KG1 (cell line): ENCODE measurements around the gene MCC.
"Not testable (repeated sequence)": the region's sequence is repeated elsewhere in the genome, so short reads cannot be mapped to it uniquely, and the experiment has no call there.

ENCODE experiments used
- DNase-seq: peaks from one replicate; lab custom pipeline; 2025; lab: John Stamatoyannopoulos, UW

MCC gene

DNA sequence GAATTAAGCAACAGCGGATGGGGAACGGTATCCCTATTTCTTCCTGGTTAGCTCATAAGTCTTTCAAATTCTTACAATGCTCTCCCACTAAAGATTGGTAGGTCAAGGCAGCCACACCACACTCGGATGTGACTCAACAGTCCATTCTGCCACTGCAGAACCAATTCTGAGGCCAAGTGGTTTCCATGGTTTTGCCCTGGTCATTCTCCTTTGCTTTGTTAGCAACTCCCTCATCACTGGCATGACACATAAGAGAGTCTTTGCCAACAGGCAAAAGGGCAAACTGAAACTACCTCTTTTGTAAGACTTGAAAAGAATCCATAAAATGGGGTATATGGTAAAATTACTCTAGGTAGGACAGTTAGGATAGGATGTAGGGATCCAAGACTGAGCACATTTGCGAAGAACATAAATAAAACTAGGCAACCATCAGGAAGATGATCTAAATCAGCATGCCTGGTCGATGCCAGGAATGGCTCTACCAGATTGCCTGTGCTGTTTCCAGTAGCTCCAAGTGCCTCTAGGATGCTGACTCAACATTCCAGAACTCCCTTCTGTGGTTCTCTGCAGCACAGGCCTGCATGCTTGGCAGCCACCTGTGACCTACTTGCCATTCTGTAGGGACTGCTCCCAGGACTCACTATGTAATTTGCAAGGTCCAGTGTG, 406.2 kb downstream of the MCC start:
- DNase-seq, result no peak

DNA sequence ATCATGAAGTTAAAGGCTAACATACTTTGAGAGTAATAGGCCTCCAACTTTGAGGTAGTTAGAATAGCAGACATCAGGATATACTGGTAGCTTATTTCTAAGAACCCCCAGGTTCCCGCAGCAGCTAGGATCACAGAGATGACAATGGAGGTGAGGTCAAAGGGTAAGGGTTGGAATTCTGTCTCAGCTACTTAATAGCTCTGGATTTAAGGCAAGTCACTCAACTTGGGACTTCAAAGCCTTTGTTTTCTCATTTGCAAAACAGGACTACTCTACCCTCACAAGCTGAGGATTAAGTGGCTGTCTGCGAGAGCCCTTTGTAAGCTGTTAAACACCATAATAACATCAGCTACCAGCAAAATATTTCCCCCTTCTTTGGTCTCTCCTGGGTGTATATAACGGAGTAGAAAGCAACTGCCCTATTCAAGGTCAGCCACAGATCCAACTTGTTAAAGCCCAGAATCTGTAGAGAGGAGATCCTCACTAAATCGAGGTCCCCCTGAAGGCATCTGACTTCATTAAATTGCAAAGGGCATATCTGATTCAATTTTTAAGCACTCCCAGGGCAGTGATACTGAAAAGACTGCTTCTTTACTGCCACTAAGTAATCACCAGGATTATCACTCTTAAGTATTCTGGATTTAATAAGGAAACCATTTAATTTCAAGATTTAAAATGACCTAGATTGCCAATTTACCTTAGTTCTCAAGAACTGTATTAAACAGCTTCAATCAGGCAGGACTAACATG, 407.0 kb downstream of the MCC start:
- no peak for DNase-seq

DNA sequence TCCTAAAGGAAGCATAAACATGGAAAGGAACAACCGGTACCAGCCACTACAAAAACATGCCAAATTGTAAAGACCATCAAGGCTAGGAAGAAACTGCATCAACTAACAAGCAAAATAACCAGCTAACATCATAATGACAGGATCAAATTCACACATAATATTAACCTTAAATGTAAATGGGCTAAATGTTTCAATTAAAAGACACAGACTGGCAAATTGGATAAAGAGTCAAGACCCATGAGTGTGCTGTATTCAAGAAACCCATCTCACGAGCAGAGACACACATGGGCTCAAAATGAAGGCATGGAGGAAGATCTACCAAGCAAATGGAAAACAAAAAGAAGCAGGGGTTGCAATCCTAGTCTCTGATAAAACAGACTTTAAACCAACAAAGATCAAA, 411.6 kb downstream of the MCC start:
- not testable (repeated sequence) for DNase-seq

DNA sequence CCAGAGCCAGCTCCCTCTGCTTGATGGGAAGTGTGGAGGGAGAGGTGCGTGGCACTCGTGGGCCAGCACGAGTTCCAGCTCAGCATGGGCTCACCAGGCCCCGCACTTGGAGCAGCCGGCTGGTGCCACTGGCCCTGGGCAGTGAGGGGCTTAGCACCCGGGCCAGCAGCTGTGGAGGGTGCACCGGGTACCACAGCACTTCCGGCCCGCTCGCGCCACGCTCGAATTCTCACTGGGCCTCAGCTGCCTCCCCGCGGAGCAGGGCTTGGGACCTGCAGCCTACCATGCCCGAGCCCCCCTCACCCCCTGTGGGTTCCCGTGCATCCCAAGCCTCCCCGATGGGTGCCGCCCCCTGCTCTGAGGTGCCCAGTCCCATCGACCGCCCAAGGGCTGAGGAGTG, 413.2 kb downstream of the MCC start:
- DNase-seq, result no peak

DNA sequence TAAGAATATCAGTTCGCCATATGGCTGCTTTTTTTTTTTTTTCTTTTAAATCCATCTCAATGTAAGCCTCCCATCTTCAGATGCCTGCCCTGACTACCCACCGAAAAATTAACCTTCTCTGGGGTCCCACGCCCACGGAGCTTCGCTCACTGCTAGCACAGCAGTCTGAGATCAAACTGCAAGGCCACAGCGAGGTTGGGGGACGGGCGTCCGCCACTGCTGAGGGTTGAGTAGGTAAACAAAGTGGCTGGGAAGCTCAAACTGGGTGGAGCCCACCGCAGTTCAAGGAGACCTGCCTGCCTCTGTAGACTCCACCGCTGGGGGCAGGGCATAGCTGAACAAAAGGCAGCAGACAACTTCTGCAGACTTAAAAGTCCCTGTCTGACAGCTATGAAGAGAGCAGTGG, 414.6 kb downstream of the MCC start:
- DNase-seq, result not testable (repeated sequence)

DNA sequence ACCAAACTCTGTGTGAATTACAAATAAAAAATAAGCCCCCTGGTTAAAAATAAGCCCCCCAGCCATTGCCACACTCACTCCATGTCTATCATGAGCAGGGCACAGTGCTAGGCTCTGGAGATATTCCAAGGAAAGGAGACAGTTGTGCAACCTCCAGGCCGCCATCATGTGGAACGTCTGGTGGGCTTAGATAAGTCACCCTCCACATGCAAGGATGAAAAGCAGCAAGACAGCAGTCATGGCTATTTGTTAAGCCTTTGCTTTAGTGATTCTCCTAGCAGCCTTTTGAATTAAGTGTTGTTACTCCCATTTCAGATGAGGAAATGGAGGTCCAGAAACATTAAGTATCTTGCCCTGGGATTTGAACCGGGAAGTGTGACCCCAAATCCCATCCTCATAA, 416.9 kb downstream of the MCC start:
- no peak for DNase-seq

DNA sequence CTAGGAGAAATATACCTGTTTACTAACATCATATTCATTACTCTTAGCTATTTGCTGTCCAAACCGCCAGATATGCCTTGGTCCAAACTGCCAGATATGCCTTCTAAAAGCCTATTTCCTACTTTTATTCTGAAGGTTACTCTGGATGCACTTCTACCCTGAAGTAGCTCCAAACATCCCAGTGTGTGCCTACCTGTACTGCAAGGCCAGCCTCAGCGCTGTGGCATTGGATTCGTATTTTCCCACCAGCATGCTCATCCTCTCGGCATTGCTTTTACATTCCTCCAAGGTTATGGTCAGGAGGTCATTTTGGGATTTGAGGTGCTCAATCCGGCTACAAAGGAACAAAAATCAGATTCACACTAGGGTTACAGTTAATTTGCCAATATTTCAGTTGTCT, 417.4 kb downstream of the MCC start:
- DNase-seq, result no peak

DNA sequence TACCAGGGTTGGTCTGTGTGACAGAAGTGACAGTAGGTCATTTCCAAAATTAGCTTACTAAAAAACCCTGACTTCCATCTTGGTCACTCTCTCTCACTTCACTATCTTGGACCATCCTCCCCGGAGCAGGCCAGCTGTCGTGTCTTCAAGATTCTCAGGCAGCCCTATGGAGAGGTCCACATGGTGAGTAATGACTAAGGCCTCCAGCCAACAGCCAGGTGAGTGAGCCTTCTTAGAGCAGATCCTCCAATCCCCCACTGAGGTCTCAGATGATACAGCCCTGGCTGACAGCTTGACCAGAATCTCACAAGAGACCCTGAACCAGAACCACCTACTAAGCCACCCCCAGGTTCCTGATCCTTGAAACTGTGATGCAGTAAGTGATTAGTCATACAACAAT, 419.7 kb downstream of the MCC start:
- no peak for DNase-seq

DNA sequence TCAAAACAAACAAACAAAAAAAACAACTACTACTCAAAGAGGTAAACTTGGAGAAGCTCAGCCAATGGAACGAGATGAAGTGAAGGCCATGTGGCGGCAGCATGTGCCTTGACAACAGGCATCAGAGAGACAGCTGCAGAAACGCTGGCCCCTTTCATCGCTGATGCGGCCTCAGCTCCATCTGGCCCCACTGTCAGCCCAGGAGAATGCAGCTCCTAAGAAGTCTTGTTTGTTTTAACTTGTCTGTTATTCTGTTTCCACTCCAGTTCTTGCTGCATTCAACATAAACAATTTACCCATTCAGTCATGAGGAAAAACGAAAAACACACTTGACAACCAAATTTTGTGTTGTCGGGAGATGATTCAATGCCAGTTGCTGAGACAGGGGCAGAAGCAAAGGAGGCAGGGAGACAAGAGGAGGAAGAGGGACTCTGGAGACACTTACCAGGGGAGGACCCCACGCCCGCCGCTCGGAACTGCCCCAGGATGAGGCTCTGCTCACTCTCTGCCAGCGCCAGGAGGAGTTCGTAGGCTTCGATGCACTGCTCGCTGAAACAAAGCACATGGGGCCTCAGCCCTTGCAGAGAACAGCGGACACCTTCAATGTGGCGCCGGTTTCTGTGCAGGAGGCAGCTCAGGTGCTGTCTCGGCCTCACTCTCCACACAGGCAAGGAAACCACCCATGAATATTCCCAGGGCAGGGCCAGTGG, 420.5 kb downstream of the MCC start:
- DNase-seq, result no peak

DNA sequence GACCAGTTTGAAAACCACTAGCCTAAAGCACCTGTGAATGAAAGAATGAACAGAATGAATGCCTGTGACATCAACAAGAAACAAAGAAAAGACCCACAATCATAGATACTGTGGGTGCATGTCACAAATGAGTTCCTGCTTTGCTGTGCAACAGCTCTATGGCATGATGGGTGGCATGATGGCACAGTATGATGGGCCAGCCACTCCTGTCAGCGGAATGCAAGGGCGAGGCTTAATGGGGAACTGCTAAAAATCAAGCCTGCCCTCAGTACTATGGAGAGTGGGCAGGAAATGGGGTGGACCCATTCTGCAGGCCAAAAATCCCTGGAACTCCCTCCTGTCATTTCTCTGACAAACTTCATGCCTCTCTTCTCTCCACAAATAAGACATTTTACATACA, 422.6 kb downstream of the MCC start:
- no peak for DNase-seq

DNA sequence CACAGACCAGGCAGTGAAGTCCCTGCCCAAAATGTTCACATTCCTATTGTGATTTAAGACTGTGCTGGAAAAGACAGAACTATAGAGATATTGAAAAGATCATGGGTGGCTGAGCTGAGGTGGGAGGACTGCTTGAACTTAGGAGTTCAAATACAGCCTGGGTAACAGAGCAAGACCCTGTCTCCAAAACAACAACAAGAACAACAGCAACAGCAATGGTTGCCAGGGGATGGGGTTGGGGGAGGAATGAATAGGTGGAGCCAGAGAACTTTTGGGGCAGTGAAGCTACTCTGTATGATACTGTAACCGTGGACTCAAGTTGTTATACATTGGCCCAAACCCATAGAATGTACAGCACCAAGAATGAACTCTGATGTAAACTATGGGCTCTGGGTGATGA, 423.4 kb downstream of the MCC start:
- no peak for DNase-seq

DNA sequence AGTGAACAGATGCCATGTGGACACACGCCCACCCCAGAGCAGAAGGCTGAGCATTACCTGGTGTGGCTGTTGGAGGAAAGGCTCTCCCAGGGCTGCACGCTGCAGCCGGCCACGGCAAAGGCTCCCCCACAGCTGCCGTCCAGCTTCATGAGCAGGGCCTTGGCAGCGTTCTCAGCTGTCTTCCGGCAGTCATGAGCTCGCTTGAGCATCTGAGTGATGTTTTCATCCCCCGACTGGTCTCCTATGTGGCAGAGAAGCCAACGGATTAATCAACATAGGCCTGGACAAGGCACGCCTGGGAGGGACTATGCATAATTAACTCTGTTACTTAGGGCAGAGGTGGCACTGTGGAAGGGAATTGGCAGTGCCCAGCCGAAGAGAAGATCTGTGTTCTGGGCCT, 424.3 kb downstream of the MCC start:
- DNase-seq, result no peak

DNA sequence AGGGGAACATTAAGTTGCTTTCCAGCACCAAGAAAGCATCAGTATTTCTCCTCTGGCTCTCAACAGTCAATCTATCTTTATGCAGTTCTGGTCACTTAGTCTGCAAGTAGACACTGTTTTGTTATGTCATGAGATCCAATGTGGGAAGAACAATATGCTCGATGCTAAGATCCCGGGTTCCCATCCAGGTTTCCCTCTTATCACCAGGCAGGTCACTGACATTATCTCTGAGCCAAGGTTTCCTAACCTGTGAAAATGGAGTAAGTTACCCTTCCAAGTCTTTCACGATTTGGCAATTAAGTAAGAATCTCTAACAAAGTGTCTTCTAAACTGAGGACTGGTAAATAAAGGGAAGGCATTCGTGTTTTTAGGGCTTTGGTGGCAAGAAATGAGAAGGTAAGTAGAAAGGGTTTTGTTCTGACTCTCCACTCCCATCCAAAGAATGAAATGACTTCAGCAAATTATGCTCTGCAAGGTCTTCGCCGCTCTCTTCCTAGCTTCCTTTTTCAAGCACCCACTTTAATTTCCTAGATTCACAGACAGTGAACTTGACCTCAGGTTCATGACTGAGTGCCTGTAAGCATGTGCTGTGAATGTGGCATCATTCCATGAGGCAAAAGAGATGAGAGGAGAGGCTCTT, 425.3 kb downstream of the MCC start:
- no peak for DNase-seq

DNA sequence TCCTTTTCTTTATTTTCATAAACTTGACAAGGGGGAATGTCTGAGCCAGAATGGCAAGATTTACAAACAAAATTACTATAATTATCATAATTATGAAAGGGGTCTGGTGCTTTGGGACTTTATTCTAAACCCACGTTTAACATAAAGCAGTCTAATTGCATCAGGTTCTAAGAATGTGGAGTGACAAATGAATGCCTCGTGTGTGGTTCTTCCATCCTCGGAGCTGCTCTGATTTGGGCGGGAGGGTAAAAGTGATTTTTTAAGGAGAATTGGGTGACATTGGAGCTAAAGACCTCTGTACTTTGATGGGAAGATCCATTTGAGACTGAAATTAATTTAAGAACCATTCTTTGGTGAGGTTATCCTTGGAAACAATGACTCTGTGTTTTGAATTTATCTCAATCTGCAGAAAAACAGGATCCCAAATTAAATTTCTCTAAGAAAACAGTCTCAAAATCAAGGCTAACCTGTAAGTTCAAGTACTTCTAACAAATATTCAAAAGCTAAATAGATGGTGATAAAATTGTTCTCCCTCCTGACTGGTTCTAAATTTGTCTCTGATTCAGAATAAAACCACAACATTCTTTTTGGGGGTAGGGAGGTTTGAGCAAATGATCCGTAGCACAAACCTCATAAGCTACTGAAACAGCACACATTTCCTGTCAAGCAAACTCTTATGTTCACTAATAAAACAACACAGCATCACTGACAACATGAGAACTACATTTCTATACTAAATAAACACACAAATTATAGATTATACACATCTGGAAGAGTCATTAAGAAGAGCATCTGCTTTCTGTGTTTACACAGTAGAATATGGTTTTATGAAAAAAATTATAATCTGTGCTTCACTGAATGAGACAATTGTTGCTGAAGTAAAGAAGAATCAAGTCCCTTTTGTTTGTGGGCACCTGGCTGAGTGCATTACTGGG, 426.1 kb downstream of the MCC start:
- DNase-seq, result no peak

DNA sequence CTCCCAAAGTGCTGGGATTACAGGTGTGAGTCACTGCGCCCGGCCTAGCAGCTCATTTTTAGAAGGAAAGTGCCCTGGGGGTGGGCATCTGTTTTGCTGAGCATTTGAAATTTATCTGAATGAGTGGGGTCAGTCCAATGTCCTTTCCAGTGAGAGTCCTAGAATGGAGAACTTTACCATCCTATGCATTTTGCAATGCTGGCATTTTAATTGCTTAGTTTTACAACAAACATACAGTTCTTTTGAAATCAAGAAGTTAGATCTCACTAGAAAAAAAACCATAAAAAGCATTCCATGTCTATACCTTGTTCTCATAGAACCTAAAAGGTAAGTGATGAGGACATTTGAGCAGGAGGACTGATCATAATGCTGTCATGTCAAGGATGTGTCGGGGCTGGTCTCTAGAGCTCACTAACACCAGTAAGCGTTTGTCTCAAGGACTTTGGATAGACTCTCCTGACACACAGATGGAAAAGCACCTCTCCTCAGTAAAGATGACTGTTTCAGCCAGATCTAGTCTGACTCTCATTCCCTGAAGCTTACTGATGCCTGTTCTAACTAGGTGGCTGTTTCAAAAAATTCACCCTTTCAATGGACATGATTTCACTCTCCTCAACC, 427.7 kb downstream of the MCC start:
- DNase-seq, result no peak

DNA sequence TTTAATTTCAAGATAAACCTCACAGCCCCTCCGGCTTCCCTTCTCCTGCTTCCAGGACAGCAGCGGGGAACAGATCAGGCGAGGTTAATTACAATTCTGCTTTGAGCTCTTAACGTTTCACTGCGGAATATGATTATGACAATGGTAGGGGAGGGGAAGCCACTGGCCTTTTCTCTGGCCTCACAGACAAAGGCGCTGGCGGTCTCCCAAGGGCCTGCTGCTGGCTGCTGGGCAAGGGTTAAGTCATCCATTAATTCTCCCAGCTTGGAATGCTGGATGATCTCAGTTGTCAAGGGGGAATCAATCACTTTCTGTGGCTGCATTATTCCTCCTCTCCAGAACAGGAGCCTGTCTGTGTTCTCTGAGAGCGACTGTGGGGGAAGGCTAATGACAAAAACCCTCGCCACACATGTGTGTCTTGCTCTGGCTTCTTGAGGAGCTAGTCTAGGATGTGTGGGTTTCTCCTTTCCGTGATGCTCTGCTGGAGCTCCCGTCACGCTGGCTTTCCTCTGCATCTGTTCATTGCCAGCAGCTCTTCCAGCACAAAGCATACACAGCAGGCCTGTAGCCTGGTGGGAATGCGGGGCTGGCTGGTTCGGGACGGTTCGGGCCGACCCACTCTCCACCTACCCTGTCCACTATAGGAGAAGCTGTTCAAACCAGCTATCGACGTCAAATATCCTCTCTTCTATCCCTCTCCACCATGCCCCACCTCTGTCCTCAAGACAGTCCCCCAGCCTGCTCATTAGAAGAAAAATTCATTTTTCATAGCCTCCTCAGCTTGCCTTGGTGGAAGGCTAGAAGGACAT, 428.8 kb downstream of the MCC start:
- DNase-seq, result no peak

DNA sequence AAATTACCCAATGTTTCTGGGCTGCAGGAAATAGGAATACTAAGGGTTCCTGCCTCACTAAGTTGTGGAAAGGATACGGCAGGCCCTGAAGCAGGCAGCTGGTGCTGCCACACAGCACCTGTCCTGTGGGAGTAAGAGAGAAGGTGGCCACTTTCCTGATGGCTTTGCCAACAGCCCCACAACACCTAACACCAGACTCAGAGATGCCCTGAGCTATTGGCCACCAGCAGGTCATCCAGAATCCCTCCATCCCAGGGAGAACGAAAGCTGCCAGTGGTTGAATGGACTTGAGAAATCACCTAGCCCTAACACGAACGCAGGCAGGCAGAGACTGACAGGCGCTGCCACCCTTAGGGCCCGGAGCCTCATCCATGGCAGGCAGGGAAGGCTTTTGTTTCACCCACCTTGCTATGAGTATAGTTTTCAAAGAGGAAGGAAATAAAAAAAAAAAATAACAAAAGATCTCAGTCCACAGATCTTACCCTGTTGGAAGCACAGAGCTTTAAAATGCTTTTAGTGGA, 429.5 kb downstream of the MCC start:
- DNase-seq, result no peak

DNA sequence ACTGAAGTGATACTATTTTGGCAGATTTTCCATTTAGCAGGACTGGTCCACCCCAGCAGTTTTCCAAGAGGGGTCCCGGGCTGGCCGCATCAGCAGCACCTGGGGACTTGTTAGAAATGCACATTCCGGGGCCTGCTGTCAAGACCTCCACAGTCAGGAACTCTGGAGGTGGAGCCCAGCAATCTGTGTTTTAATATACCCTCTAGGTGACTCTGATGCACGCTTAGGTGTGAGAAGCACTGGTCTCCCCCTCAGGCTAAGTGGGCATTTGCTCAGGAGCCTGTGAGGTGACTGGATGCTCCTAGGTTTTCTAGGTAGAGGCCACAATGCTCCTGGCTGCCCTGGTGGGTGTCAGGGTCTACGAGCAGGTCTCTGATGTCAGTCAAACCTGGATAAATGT, 430.0 kb downstream of the MCC start:
- no peak for DNase-seq

DNA sequence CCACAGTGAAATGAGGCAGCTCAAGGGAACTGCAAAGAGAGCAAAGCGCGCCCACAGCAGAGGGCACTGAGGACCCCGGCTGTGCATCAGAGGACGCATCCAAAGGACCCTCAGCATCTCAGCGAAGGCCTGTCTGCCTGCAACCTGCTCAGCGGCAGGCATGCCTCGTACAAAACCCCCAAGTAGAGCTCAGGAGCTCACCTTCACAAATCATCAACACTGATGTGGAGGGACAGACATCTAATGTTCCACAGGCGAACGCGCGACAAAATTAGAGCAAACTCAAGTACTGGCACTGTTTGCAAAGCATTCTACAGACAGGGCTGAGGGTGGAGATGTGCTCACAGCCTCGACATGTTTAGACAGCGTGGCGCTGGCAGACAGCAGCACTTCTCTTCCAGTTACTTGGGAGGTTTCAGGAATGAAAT, 430.7 kb downstream of the MCC start:
- DNase-seq, result no peak

DNA sequence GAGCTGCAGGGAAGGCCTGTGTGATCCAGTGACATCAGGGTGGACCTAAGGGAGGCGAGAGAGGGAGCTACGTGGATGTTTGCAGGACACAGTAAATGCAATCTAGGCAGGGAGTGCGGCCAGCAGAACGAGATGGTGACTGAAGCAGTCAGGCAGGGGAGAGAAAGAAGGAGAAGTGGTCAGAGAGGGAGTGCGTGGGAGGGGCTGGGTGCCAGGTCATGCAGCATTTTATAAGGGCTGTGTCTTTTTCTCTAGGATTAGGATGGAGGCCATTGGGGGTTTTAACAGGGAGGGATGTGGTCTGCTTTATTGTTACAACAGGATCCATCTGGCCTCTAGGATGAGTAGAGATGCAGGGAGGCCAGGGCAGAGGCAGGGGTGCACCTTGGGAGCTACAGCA, 431.3 kb downstream of the MCC start:
- no peak for DNase-seq
